PC-3 (cell line): ENCODE data around the gene MSH6.

Source experiments
- EZH2 ChIP-seq: fragments of 300-600 bp; sonication (generic); IDR thresholded peaks from one replicate; pipeline ENCODE4 v1.6.1; 2017; ENCODE audit warnings: antibody characterized with exemption, mild to moderate bottlenecking, low read length; ENCODE audit not compliant: unreplicated experiment
- TF ChIP-seq, protein P1 (sequence below): fragments of 300-600 bp; sonication (generic); conservative IDR thresholded peaks from 2 replicates; pipeline ENCODE4 v1.5.1; 2017; ENCODE audit warnings: antibody characterized with exemption, low read depth, mild to moderate bottlenecking, low read length

DNA sequence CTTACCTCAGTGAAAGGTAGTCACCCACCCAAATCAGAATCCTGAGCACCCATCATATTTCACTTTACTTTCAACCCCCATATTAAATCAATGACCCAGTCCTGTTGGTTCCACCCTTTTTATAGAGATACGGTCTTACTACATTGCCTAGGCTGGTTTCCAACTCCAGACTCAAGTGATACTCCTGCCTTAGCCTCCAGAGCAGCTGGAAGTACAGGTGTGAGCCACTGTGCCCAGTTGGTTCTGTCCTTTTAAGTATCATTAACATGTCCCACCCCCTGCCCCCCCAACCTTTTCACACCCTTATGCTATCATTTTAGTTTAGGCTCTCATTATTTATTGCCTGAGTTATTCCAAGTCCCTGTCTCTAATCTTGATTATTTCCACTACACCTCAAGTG, 28.7 kb downstream of the MSH6 start:
- TF ChIP-seq, protein P1, sequence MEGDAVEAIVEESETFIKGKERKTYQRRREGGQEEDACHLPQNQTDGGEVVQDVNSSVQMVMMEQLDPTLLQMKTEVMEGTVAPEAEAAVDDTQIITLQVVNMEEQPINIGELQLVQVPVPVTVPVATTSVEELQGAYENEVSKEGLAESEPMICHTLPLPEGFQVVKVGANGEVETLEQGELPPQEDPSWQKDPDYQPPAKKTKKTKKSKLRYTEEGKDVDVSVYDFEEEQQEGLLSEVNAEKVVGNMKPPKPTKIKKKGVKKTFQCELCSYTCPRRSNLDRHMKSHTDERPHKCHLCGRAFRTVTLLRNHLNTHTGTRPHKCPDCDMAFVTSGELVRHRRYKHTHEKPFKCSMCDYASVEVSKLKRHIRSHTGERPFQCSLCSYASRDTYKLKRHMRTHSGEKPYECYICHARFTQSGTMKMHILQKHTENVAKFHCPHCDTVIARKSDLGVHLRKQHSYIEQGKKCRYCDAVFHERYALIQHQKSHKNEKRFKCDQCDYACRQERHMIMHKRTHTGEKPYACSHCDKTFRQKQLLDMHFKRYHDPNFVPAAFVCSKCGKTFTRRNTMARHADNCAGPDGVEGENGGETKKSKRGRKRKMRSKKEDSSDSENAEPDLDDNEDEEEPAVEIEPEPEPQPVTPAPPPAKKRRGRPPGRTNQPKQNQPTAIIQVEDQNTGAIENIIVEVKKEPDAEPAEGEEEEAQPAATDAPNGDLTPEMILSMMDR: no peak
- no peak for TF ChIP-seq EZH2
